B cell (primary cell): ENCODE measurements around the gene CT45A10.
"Not testable (repeated sequence)": the region's sequence is repeated elsewhere in the genome, so short reads cannot be mapped to it uniquely, and the experiment has no call there.

Source experiments
- CTCF ChIP-seq: fragments of 200-600 bp; IDR thresholded peaks from one replicate; pipeline ENCODE4 v1.8.0; 2022; ENCODE audit warnings: antibody characterized with exemption, mild to moderate bottlenecking
- EZH2 ChIP-seq: IDR thresholded peaks from 2 replicates; pipeline ENCODE4 v1.6.1; 2012; ENCODE audit warnings: borderline replicate concordance, low read depth, mild to moderate bottlenecking, moderate library complexity, low read length; ENCODE audit not compliant: insufficient read depth, poor library complexity, severe bottlenecking

GRCh38 chrX:135888230-135888629 is 5.0 kb downstream of the CT45A10 start:
- TF ChIP-seq CTCF, EZH2: not testable (repeated sequence)
